Measurements from ENCODE around the gene FRMD4B.
A peak's percentile ranks its signal among the peaks of the same experiment; 100 is the strongest.

The FRMD4B gene

DNA sequence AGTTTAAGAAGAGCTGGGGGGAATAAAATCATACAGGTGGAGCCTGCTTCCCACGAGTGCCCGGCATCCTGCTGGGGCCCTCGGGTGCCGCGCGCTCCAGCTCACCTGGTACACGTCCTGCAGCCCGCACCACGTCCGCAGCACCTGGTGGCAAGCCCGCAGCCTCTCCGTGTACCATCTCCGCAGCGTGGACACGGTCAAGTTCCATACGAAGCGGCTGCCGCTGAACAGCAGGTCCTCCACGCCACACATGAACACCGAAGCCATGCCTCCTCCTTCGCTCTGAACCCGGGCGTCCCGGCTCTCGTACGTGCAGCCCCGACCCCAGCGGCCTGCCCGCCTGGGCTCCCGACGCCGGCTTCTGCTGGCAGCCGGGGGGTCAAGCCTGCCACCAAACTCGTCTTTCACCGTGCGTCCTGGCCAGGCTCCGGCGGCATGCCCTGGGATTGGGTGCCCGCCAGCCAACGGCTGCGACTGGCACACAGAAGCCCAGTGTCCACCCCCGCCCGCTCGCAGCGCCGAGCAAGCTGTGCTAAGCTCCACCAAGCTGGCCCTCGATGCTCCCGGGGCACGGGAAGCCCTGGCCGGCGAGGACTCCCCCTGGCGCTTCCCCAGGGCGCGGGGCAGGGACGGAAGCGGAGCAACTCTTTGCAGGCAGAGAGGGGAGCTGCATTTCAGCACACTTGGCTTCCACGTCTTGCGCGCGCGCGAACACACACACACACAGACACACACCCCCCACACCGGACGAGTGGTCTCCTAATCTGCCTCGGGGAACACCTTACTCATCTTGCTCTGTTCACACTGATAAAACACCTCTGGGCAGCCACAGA is at the start of gene FRMD4B:
Gene FRMD4B, minus strand, starts transcription at position 366 of the 833 bp plus-strand sequence. Its CDS starts 99 bp downstream, at position 267.
- DNase-seq (ENCODE audit: low spot score): peak; percentile 68

- DNase-seq (ENCODE audit: low spot score): no peak
These were observed 48.1 kb upstream of the FRMD4B start for GRCh38 chr3:69433969-69434325.

DNA sequence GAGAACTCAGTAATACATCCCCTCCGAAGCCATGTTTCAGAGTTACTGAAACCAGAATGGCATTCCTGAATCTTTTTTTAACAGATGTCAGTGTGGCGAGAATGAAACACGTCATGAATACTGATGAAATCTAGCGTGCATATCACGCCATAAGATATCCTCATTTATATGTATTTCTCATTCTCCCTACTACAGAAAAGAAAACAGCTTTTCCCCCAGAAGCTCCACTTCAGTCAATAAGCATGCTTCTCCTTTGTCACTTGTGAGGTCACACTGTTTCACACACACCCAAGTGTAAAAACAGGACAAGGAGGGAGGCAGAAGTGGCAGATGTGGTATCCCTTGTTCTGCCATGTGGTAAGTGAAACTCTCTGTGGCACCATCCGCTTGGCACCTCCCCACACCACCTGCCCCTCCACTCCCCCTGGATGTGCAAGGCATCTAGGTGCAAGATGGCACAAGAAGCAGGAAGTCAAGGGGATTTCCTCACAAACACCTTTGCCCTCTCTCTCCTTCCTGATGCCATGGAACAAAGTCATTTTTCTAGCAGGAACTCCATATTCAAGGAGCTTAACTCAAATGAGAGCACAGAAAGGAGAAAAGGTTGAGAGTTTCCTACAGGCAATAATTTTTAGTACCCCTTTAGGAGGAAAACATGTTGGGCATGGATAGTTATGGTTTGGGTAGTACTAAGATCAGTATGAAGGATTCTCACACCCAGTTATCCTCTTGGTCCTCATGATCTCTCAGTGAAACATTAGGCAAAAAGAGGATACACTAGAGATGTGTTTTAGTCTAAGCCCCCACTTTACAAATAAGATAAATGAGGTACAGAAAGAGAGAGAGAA is 47.5 kb upstream of the FRMD4B start:
- DNase-seq (ENCODE audit: low spot score): no peak

GRCh38 chr3:69428657-69429255 is 42.9 kb upstream of the FRMD4B start:
- no peak for DNase-seq (ENCODE audit: low spot score)

DNA sequence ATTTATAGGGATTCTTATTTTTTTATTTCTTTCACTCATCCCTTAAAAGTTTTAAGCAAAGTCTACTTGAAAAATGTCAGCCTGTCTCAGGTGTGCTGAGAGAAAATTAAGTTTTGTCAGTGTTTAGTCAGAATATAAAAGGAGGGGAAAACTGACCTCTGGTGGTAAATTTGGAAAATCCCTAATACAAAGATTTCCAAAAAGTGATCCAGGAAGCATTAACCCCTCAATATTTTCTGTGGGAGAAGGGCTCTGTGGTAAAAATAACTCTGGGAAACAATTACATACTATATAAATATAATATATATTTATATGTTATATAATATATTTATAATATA is 41.0 kb upstream of the FRMD4B start:
- DNase-seq (ENCODE audit: low spot score): no peak

DNA sequence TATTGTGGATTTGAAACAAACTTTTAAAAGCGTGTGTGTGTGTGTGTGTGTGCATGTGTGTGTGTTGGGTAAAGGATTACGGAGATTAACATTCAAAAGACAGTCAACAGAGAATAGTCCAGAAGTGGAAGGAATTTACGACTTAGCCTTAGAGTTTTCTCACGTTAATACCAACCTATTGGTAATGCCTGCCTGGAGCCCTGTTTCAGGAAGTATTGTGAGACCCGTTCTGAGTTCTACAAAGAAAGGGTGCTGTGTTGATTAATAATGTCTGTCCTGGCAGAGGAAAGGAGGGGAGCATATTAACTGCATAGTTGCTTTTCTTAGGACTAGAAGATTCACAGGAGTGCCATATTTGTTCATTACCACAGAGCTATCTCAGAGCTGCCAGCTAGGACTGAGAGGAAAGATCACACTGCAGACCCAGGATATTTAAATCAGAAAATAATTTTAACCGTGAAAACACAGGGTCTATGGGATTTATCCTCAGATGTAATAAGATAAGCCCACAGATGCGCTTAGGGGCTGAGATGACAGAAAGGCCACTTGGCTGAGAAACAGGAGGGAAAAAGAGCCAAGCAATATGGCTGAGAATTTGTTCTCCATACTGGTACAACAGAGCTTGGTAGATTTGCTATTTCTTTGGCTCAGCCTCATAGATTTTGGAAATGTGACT is 40.5 kb upstream of the FRMD4B start:
- no peak for DNase-seq (ENCODE audit: low spot score)

DNA sequence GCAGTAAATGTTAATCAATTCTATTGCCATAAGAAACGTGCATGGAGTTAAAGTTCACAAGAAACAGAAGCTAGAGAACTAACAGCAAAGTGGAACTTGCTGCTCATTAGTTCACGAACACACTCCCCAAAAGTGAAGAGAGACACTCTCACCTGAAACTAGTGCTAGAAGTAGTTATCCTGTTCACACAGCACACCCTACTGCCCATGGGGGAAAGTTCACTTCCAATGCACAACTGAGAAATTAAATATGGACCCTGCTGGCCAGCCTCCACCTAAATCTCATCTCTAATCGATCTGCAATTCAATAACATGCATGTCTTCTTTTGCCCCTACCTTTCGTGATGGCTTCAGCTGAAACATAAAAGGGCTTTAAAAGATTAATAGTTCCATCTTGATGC is 39.4 kb upstream of the FRMD4B start:
- peak; percentile 43 for DNase-seq (ENCODE audit: low spot score)

GRCh38 chr3:69423463-69424155 is 37.7 kb upstream of the FRMD4B start:
- DNase-seq (ENCODE audit: low spot score): no peak

DNA sequence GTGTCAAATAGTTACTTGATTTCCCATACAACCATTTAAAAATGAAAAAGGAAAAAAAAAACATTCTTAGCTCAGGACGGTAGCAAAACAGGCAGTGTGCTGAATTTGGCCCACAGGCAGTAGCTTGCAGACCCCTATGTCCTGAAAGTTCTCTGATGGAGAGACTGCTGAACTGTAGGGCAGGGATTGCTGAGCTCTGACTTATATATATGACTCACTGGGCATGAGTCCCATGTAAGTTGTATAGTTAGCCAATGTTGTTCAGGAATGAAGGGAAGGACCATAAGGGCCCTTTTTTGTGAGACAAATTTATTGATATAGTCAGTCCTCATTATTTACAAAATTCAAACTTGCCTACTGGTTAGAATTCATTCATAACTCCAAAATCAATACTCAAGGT is 36.9 kb upstream of the FRMD4B start:
- DNase-seq (ENCODE audit: low spot score): no peak

DNA sequence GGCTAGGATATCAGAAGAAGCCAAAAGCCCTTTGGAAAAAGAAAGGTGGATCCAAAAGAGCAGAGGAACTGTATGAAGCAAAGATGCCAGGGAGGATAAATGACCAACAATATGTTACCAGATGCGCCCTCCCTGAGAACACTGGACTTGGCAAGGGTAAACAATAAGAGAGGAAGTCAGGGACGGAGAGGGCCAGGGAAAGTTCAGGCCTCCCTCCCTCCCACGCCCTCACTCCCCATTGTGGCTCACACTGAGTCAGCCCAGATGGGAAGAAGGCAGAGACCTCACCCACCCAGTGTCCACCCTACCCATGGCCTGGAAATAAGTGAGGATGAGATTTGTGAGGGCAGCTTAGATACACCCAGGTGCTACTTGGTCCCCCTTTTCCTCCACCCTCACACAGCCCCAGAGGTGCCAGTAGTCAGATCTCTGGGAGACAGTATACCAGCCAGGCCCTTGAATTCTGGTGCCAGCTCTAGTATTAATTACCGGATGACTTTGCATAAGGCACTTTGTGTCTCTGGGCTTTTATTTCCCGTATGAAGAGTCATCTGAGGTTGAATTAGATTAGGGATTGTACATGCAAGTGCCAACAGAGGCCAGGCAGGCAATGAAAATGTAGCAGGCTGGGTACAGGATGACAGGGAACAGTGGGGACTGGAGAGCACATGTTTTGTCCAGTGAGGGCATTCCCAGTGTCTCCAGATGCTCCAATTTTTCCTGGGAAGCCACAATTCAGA is 35.1 kb upstream of the FRMD4B start:
- no peak for DNase-seq (ENCODE audit: low spot score)

GRCh38 chr3:69419276-69419675 is 33.4 kb upstream of the FRMD4B start:
- no peak for DNase-seq (ENCODE audit: low spot score)

DNA sequence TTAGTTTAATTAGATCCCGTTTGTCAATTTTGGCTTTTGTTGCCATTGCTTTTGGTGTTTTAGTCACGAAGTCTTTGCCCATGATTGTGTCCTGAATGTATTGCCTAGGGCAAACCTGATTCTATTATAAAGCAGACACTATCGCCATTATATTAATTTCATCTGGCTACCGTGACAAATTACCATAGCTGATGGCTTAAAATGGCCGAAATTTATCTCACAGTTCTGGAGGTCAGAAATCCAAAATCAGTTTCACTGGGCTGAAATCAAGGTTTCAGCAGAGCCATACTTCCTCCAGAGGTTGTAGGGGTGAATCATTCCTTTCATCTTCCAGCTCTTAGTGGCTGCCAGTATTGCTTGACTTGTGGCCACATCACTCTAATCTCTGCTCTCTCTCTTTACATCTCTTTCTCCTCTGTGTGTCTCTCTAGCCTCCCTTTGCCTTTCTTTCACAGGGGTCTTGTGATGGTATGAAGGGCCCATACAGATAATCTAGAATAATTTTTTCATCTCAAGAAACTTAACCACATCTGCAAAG is 31.7 kb upstream of the FRMD4B start:
- no peak for DNase-seq (ENCODE audit: low spot score)

DNA sequence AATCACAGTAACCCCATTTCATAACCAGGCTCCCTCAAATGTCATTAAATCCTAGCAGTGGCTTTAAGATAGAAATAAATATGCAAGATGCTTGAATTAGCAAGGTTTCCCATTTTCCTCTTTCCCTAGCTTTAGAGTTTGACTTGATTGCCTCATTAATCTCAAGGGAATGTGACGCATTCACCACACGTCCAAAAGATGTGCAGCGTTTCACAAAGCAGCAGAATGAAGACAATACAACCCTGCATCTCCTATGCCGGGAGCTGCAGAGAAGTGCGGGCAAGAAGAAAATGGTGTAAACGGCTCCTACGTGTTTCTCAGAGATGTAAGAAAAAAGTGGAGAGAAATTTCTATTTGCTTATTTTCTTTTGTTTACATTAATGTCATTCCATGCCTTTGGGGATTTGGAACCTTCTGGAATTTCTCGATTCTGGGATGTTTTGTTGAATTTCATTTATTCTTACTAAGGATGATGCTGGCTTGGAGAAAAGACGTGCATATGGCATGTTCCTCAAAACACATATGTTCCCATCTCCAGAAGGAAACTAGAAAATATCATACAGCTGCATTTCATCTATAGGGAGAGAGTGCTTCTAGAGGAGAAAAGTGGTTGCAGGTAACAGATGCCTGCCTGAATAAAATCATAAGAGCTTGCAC is 27.8 kb upstream of the FRMD4B start:
- no peak for DNase-seq (ENCODE audit: low spot score)

DNA sequence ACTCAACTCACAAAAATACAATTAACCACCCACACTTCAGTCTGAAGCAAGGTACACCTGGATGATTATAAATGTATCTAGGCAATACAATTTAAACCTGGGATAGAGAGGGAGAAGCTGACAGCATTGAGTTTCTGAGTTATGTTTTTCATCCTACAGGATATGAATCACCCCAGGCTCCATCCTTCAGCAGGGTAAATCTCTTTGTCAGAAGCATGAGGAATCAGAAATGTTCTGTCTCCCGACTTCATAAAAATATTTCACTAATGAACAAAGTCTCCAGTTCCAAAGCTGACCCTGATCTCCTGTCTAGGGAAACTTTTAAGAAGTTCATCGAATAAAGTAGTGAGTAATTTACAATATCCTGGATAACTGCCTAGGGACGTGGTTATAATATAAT is 25.5 kb upstream of the FRMD4B start:
- no peak for DNase-seq (ENCODE audit: low spot score)

GRCh38 chr3:69410301-69410700 is 24.4 kb upstream of the FRMD4B start:
- DNase-seq (ENCODE audit: low spot score): peak; percentile 77

DNA sequence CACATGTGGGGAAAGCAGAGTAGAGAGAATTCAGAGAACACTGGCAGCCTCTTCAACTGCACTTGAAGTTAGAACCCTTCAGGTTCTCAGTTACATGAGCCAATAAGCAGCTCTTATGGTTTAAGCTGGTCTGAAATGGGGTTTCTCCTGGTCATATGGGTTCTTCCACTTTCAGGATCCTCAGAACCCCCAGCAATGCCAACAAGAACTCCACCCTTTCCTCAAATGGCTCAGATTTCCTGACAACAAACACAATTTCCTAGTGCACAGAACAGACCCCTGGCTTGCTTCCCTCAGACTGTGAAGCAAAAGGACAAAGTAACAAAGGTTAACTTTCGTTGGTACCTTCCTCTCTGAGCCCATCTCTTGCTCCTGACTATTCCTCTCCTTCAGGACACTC is 23.9 kb upstream of the FRMD4B start:
- no peak for DNase-seq (ENCODE audit: low spot score)

DNA sequence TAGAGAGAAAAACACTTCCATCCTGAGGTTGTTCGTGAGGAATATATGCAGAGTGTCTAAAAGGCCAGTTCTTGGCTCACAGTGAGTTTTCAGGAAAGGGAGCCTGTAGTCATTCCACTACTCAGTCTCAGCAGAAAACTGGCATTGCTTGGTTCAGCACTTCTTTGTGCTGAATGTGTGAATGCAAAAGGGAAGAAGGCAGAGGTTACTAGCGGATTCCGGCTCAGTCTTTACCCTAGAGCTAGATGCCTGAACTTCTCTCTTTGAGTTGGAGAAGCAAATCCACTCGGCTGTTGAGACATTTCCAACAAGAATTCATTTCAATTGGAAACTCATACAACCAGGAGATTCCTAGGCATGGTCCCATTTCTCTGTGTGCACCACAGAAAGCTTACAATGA is 23.1 kb upstream of the FRMD4B start:
- DNase-seq (ENCODE audit: low spot score): no peak

GRCh38 chr3:69408542-69408941 is 22.7 kb upstream of the FRMD4B start:
- DNase-seq (ENCODE audit: low spot score): no peak

DNA sequence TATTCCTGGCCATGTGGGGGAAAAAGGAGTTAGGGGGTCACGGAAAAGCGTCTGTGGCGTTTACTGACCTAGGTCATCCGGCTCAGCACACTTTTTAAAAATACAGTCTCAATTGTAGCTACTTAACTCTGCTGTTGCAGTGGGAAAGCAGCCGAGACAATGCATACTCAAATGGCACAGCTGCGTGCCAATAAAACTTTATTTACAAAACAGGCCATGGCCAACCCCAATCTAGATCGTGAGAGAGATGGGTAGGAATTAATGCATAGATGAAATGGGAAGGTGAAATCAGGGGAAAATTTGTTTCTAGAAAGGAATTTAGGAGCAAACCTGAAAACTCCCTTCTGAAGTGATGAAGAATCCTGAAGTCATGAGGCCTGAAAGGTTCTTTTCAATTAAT is 22.0 kb upstream of the FRMD4B start:
- DNase-seq (ENCODE audit: low spot score): no peak

DNA sequence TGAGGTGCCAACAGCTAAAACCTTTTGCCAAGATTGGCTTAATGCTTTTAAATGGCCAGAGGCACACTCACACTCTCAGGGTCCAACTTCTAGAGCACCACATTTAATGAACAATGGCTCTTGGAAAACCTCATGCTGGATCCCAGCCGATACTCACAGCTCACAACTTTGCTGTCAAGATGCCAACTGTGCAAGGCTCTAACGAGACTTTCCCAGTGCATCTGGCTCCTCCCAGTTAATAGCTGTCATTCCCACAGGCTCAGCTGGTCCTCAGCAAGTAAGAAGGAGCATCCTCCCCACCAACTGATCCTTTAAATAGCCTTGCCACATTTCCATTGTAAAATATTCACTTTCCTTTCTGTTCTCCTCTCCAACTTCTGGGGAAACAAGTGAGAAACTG is 20.3 kb upstream of the FRMD4B start:
- DNase-seq (ENCODE audit: low spot score): no peak

Data from AG20443 (cell line).